Neutrophil (primary cell): ENCODE data around the gene ABHD2.

Source experiments
- H3K27ac ChIP-seq: fragments of 200-600 bp; sonication (generic); 2 replicates; pipeline ENCODE4 v1.5.1; 2016; ENCODE audit warnings: mild to moderate bottlenecking, moderate library complexity
- H3K27me3 ChIP-seq: fragments of 200-600 bp; sonication (generic); 2 replicates; pipeline ENCODE4 v1.6.0; 2016; ENCODE audit warnings: mild to moderate bottlenecking
- H3K36me3 ChIP-seq: fragments of 200-600 bp; sonication (generic); 2 replicates; pipeline ENCODE4 v1.5.1; 2017
- H3K4me1 ChIP-seq, 2 experiments: fragments of 200-600 bp in 1 of 2; sonication (generic) in 1 of 2; 1 replicate in 1 of 2; 2 replicates in 1 of 2; pipeline versions ENCODE4 v1.5.1 to v1.6.1; 2013 to 2016; ENCODE audit warnings: low read depth in 1 of 2, low read length in 1 of 2, mild to moderate bottlenecking in 1 of 2, moderate library complexity in 1 of 2; ENCODE audit not compliant: control insufficient read depth in 1 of 2, insufficient read depth in 1 of 2
- H3K4me3 ChIP-seq, 2 experiments: fragments of 200-600 bp in 1 of 2; sonication (generic) in 1 of 2; 1 replicate in 1 of 2; 2 replicates in 1 of 2; pipeline ENCODE4 v1.5.1; 2013 to 2016; ENCODE audit warnings: low read depth in 1 of 2, low read length in 1 of 2, mild to moderate bottlenecking in 1 of 2, moderate library complexity in 1 of 2
- H3K9me3 ChIP-seq: fragments of 200-600 bp; sonication (generic); 2 replicates; pipeline ENCODE4 v1.5.1; 2016
- TF ChIP-seq, protein P1 (sequence below): fragments of 200-600 bp; sonication (generic); IDR thresholded peaks from 2 replicates; pipeline ENCODE4 v1.5.1; 2016; ENCODE audit warnings: antibody characterized with exemption

ABHD2 gene

DNA sequence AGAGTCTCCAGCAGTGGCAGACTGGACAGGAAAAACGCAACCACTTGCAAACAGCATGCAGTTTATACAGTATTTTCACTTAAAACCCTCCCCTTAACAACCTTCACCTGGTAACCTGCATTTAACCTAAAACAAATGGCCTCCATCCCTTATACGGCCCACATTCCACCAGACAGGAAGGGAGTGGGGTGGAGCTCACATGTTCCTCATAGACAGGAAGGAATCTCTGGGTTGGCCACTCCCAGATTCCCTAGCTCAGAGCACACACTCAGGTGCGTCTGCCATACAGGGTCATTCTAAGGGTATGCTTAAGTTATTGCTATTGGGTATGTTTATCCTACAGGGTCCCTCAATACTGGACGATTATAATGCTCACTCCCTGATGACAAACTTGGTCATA, 16.8 kb upstream of the ABHD2 start:
- TF ChIP-seq, protein P1, sequence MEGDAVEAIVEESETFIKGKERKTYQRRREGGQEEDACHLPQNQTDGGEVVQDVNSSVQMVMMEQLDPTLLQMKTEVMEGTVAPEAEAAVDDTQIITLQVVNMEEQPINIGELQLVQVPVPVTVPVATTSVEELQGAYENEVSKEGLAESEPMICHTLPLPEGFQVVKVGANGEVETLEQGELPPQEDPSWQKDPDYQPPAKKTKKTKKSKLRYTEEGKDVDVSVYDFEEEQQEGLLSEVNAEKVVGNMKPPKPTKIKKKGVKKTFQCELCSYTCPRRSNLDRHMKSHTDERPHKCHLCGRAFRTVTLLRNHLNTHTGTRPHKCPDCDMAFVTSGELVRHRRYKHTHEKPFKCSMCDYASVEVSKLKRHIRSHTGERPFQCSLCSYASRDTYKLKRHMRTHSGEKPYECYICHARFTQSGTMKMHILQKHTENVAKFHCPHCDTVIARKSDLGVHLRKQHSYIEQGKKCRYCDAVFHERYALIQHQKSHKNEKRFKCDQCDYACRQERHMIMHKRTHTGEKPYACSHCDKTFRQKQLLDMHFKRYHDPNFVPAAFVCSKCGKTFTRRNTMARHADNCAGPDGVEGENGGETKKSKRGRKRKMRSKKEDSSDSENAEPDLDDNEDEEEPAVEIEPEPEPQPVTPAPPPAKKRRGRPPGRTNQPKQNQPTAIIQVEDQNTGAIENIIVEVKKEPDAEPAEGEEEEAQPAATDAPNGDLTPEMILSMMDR = no peak
- H3K4me3 ChIP-seq = peak overlapping the region in 1 of 2 experiments; percentile 14

DNA sequence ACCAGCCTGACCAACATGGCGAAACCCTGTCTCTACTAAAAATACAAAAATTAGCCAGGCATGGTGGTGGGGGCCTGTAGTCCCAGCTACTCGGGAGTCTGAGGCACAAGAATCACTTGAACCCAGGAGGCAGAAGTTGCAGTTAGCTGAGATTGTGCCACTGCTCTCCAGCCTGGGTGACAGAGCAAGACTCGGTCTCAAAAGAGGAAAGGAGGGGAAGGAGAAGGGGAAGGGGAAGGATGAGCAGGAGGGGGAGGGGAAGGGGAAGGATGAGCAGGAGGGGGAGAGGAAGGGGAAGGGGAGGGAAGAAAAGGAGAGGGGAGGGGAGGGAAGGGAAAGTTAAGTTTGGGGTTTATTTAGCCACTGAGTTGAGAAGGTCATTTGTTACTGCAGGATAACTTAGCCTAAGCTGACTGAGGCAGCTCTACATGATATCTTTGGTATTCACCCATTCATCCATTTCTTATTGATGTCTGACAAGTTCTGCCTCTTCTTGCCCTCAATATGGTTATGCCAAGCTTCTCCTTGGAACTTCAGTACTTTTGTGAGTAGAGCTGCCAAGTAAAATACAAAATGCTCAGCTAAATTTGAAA, 15.9 kb upstream of the ABHD2 start:
- H3K36me3 ChIP-seq = no peaks in the 10 kb centered on the region
- H3K27ac ChIP-seq = peak overlapping the region; percentile 98
- peak overlapping the region in 1 of 2 experiments; percentile 14 for H3K4me3 ChIP-seq
- TF ChIP-seq, protein P1 = no peak
- no peaks in the 10 kb centered on the region for H3K27me3 ChIP-seq
- H3K9me3 ChIP-seq = no peaks in the 10 kb centered on the region
- peaks cover 61 to 64% of the 10 kb centered on the region in 2 experiments for H3K4me1 ChIP-seq

More for the DNA sequence above, 16.8 kb upstream of the ABHD2 start:
- Histone ChIP-seq H3K27me3 (no peaks in the 10 kb centered on the region), H3K4me1 (peaks cover 61 to 64% of the 10 kb centered on the region in 2 experiments), H3K36me3 (no peaks in the 10 kb centered on the region), H3K27ac (peak overlapping the region; percentile 98), H3K9me3 (no peaks in the 10 kb centered on the region)

DNA sequence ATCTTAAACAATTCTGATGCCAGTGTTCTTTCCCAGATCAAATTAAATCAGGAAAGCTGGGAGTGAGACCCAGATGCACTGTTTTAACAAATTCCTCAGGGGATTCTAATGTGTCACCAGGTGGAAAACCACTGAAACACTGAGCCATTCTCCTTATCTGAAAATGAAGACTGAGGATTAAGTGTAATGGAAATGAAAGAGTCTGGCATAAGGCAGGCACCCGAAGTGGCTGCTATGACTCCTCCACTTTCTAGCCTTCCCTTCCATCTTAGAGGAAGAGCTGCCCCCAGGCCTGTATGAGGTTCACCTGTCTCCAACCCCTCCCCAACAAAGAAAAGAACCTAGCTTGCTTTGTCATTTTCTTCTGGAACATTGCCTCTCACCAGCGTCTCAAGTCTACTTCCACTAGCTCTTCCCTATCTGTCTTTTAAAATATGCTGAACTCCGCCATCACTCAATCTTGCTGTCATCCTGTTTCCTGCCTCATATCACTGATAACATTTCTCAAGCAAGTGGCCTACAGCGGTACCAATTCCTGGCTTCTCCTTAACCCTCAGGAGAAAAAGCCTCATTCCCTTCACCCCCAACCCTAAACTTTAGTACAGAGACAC, 13.7 kb upstream of the ABHD2 start:
- TF ChIP-seq, protein P1 = no peak
- Histone ChIP-seq H3K9me3 (no peaks in the 10 kb centered on the region), H3K27ac (peak overlapping the region; percentile 37), H3K4me3 (no peak overlapping the region), H3K4me1 (peaks cover 40 to 43% of the 10 kb centered on the region in 2 experiments), H3K36me3 (no peaks in the 10 kb centered on the region), H3K27me3 (no peaks in the 10 kb centered on the region)

DNA sequence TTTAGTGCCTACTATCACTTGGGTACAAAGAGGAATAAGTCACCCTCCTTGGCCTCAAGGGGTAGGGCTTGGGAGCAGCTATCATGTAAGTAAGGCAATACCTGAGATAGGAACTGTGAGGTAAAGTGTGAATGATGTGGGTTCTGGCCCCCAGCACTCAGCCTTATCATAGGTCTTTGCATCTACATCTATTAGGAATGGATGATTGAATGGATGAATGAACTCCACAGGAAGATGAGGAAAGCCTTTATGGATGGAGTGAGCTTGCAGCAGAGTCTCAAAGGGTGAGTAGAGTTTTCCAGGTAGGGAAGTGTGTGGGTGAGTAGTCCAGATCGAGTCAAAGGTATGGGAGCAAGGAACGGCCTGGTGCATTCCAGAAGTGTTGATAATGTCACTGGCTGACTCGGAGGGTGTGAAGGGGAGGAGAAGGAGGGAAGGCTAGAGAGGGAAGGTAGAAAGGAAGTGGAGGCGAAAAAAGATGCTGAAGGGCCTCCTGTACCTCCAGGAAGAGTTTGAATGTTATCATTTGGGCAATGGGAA, 13.1 kb upstream of the ABHD2 start:
- H3K27me3 ChIP-seq = no peaks in the 10 kb centered on the region
- peak overlapping the region; percentile 37 for H3K27ac ChIP-seq
- no peaks in the 10 kb centered on the region for H3K9me3 ChIP-seq
- H3K4me3 ChIP-seq = no peak overlapping the region
- no peaks in the 10 kb centered on the region for H3K36me3 ChIP-seq
- TF ChIP-seq, protein P1 = no peak
- H3K4me1 ChIP-seq = peaks cover 34 to 37% of the 10 kb centered on the region in 2 experiments

DNA sequence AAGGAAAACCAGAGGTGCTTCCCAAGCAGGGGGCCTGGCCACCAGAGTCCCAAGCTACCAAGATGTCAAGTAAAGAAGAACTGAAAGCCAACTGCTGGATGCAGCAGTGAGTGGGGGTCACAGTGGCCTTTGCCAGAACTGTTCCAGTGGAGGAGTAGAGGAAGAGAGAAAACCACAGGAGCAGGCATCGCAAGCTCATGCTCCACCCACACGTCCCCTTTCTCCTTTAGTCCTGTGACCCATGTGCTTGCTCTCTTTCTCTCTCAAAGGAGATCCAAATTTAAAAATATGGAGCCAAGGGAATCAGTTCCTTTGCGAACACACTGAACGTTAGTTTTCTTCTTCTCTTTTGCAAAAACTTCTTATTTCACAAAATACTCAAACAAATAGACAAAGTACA, 12.4 kb upstream of the ABHD2 start:
- Histone ChIP-seq H3K9me3 (no peaks in the 10 kb centered on the region), H3K27ac (no peak overlapping the region), H3K4me3 (no peak overlapping the region), H3K27me3 (no peaks in the 10 kb centered on the region), H3K36me3 (no peaks in the 10 kb centered on the region), H3K4me1 (peaks cover 27 to 30% of the 10 kb centered on the region in 2 experiments)
- TF ChIP-seq, protein P1 = no peak
